Pulmonary artery endothelial cell (primary cell): ENCODE data around the gene MKRN2. TPM values are rescaled to one million over a fixed set of nuclear protein-coding genes. Genes with fewer than 3 reads are reported as not detected.
"Not testable (repeated sequence)": the region's sequence is repeated elsewhere in the genome, so short reads cannot be mapped to it uniquely, and the experiment has no call there.

Experiments
- DNase-seq: peaks from one replicate; pipeline ENCODE4 v3.0.0-alpha.2; 2011; ENCODE audit warnings: low read depth, low spot score
- total RNA-seq: library from RNA; depleted of rRNA; stranded (reverse); fragments of >200 nt; gene quantifications from 2 replicates; pipeline ENCODE4 v1.2.3, GENCODE V29; 2014

MKRN2 gene
- total RNA-seq, 1 donor from 2014 or later: 35.9 TPM

- DNase-seq: no peak
Measured at GRCh38 chr3:12586403-12586802, 29.5 kb downstream of the MKRN2 start.

GRCh38 chr3:12588039-12589009 lies 31.4 kb downstream of the MKRN2 start:
- DNase-seq: no peak

- DNase-seq: no peak
Measured at GRCh38 chr3:12590096-12590495, 33.2 kb downstream of the MKRN2 start.

- no peak for DNase-seq
Measured at GRCh38 chr3:12591456-12591855, 34.6 kb downstream of the MKRN2 start.

DNA sequence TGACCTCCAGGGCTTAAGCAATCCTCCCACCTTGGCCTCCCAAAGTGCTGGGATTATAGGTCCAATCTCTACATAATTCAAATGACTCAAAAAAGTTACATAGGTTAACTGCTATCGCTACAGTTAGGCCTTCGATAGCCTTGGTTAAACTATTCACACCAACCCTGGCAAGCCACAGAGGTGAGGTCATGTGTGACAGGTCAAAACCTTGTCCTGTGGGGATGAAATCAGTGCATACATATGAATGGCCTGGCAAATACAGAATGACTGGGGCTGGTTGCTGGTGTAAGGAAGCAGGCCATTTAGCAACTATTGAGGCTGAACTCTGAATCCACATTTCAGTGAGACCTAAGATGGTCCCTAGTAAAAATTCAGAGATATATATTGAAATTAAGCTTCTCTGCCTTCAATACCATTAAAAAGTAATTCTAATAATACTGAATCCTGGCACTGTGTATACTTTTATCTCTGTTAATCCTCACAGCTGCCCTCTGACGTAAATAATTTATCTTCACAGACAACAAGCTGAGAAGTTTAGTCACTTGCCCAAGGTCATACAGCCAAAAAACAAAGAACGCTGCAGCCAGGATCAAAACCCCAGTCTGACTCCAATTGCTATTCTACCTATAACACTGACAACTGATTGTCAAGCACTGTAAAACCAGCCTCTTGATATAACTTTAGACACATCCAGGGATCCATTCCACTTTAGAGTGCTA lies 35.3 kb downstream of the MKRN2 start:
- DNase-seq: no peak

DNA sequence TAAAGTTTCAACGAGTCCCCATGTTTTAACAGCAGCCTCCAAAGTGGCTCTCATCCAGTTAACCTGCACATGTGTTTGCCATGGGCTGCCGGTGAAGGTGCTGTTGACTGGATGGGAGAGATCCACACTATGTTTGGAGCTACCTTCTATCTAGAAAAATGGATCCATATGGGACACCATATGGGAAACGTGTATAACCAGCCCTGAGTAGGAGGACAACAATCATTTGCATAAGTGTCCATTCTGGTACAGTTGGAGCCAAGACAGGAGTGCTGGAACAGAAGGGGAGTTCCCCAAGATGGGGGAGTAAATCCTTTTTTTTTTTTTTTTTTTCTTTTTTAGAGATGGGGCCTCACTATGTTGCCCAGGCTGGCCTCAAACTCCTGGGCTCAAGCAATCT lies 36.6 kb downstream of the MKRN2 start:
- DNase-seq: no peak

DNA sequence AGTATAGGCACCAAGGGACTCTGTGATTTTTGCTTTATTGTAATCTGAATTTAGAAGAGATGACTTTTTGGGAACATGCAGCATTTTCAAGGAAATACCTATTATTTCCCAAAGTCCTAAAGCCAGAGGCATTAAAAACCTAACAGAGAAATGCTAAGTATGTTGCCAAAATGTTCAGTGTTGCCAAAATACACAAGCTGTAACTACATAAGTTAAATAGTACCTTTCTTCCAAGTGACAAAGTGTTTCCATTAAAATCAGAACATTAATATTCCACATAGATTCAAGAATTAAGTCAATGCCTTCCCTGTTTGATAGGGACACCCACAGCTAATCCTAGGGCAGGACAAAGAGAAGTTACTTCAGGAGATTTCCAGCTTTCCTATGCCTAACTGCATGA lies 42.0 kb downstream of the MKRN2 start:
- no peak for DNase-seq

GRCh38 chr3:12601072-12601471 lies 44.2 kb downstream of the MKRN2 start:
- no peak for DNase-seq

DNA sequence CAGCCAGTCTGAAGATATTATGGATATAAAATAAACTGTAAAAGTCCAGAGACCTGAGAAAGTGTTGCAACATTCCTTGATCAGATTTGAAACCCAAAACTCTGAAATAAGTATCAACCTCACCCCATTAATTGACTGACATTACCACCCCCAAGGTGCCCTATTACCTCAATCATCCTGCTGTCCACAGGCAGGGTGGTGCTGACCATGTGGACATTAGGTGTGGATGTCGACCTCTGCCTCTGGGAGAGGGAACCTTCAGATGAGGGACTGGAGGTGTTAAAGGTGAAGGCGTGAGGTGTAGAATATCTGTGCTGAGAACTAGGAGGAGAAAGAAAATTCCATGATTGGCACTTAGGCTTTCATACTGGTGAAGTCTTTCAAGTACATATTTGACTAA lies 47.1 kb downstream of the MKRN2 start:
- no peak for DNase-seq

GRCh38 chr3:12608376-12608775 lies 51.5 kb downstream of the MKRN2 start:
- no peak for DNase-seq

DNA sequence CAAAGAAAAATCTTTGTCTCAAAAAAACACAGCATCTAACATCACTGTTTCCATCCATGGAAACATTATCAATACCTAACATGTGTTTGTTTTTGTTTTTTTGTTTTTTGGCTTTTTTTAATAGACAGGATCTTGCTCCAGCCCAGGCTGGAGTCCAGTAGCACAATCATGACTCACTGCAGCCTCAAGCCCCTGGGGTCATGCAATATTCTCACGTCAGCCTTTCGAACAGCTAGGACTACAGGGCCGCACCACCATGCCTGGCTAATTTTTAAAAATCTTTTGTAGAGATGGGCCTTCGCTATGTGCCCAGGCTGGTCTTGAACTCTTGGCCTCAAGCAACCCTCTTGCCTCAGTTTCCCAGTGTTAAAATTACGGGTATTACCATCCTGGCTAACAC lies 54.2 kb downstream of the MKRN2 start:
- no peak for DNase-seq

- DNase-seq: no peak
Measured at GRCh38 chr3:12612514-12613226, 55.8 kb downstream of the MKRN2 start.

DNA sequence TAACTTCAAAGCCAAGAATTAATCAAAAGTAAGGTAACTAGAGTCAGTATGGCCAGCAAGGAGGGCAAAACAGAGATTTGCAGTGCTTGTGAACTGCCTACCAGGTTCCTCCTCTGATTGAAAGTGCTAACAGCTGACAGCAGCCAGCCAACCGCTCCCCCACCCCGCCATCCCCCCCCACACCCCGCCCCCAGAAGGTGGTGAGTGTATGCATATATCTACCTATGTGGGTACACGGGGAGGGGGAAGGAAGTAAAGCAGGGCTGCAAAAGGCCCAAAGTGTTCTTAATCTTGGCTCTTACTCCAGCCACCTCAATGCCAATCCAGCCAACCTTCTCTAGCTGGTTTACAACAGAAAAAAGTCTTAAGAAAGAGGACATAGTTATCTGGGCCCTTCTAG lies 56.4 kb downstream of the MKRN2 start:
- no peak for DNase-seq

DNA sequence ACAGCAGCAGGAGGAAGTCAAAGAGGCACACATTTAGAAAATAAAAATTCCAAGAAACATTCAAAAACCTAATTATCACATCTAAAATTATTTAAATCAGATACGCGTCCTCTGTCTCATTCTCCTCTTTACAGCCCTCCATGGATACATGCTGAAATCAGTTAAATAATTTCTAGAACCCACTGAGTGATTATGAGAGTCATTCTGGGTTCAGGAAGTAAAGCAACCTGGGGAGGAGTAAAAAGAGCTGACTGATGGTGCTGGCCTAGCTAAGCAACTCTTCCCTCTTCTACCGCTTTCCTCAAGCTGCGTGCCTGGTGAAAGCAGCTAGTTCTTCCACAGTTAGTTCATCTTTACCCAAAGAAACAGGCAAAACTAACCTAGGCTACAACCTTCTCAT lies 58.4 kb downstream of the MKRN2 start:
- DNase-seq: no peak

- no peak for DNase-seq
Measured at GRCh38 chr3:12618426-12618825, 61.5 kb downstream of the MKRN2 start.

DNA sequence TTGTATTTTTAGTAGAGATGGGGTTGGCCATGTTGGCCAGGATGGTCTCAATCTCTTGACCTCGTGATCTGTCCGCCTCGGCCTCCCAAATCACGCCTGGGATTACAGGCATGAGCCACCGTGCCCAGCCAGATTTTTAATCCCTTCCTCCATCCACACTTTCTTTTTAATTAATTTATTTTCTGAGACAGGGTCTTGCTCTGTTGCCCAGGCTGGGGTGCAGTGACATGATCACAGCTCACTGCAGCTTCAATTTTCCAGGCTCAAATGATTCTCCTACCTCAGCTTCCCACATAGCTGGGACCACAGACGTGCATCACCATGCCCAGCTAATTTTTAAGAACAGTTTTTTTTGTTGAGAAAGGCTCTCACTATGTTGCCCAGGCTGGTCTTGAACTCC lies 63.4 kb downstream of the MKRN2 start:
- no peak for DNase-seq

- no peak for DNase-seq
Measured at GRCh38 chr3:12620729-12621128, 63.8 kb downstream of the MKRN2 start.

GRCh38 chr3:12622335-12622734 lies 65.4 kb downstream of the MKRN2 start:
- DNase-seq: no peak

DNA sequence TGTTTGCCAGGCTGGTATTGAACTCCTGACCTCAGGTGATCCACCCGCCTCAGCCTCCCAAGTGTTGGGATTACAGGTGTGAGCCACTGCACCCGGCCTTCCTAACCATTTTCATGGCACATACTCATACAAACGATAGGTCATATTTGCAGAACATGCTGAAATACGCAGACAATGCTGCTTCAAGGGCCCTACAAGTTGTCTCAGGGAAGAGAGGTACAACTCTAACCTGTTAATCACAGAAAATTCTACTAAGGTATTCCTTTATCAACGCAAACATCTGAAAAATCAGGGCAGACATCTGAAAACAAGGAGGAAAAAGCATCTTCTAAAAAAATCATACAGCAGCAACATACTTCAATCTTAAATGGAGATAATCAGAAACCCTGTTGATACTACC lies 67.2 kb downstream of the MKRN2 start:
- no peak for DNase-seq

GRCh38 chr3:12624964-12625363 lies 68.1 kb downstream of the MKRN2 start:
- DNase-seq: not testable (repeated sequence)

- no peak for DNase-seq
Measured at GRCh38 chr3:12627370-12627769, 70.5 kb downstream of the MKRN2 start.

DNA sequence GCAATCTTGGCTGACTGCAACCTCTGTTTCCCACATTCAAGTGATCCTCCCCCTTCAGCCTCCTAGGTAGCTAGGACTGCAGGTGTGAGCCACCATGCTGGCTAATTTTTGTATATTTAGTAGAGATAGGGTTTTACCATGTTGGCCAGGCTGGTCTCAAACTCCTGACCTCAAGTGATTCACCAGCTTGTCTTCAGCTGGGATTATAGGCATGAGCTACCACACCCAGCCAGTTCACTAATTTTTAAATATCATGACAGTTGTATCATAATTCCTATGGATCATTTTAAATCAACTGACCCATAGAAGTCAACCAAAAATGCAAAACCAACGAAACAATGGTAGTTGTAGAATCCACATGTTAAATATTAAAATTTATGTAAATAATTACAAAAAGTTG lies 71.9 kb downstream of the MKRN2 start:
- DNase-seq: no peak
